Esophagus squamous epithelium (tissue), 4 donors: Measurements from ENCODE around the gene SLC39A1.

Source experiments
- CTCF ChIP-seq, 6 experiments: fragments of 450-650 bp in 4 of 6; fragments of 200-600 bp in 2 of 6; sonication (generic) in 2 of 6; IDR thresholded peaks; one replicate each; pipeline ENCODE4 v1.5.1; 2016 to 2019; ENCODE audit warnings: antibody characterized with exemption in 6 of 6, mild to moderate bottlenecking in 4 of 6, moderate library complexity in 4 of 6
- POLR2A ChIP-seq, 4 donors: fragments of 450-650 bp; IDR thresholded peaks; one replicate each; pipeline ENCODE4 v1.6.1; 2017; ENCODE audit warnings: antibody characterized with exemption in 4 of 4, mild to moderate bottlenecking in 4 of 4, moderate library complexity in 3 of 4

GRCh38 chr1:153978274-153978909 is 15.1 kb upstream of the SLC39A1 start:
- TF ChIP-seq CTCF (IDR thresholded peaks at IDR 0.05), result no peak
- no peak for TF ChIP-seq POLR2A (IDR thresholded peaks at IDR 0.05)
